HG03064 (cell line): ENCODE measurements around the gene ACTL6B.
"Not testable (repeated sequence)": the region's sequence is repeated elsewhere in the genome, so short reads cannot be mapped to it uniquely, and the experiment has no call there.

Source experiments
- ATAC-seq: cut with Tn5 transposase; IDR thresholded peaks from one replicate; pipeline ENCODE4 v1.9.1; 2021; ENCODE audit warnings: low read depth; ENCODE audit not compliant: unreplicated experiment

ACTL6B gene

DNA sequence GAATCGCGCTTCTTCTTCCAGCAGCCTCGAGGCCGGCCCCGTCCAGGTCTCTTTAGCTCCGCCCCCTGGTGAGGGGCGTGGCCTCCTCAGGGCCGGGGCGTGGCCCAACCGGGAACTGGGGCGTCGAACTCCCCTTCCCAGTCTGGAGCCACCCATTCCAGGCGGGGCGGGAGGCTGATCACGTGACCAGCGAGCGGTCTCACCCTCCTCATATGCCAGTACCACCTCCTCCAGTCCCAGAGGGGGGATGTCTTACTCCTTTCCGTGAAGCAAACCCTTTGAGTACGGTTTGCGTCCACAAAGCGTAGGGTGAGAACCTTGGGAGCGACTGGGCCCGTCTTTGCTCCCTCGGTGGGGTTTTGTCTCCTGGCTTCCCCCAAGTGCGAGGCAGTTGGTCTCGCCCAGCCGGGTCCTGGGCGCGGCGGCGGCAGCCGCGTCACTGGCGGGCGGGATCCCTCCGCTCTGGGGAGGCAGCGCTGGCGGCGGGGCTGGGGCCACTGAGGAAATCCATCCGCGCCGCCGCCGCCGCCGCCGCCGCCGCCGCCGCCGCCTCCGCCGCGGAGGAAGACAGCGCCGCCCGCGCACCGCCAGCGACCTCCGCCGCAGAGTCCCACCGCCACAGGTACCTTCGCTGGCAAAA, 17.2 kb upstream of the ACTL6B start, which contains the start of gene GNB2:
GNB2 (plus strand) TSS at position 439 of the 640 bp plus-strand sequence. CDS start 2,526 bp downstream, outside the sequence.
- peak; percentile 49 for ATAC-seq

DNA sequence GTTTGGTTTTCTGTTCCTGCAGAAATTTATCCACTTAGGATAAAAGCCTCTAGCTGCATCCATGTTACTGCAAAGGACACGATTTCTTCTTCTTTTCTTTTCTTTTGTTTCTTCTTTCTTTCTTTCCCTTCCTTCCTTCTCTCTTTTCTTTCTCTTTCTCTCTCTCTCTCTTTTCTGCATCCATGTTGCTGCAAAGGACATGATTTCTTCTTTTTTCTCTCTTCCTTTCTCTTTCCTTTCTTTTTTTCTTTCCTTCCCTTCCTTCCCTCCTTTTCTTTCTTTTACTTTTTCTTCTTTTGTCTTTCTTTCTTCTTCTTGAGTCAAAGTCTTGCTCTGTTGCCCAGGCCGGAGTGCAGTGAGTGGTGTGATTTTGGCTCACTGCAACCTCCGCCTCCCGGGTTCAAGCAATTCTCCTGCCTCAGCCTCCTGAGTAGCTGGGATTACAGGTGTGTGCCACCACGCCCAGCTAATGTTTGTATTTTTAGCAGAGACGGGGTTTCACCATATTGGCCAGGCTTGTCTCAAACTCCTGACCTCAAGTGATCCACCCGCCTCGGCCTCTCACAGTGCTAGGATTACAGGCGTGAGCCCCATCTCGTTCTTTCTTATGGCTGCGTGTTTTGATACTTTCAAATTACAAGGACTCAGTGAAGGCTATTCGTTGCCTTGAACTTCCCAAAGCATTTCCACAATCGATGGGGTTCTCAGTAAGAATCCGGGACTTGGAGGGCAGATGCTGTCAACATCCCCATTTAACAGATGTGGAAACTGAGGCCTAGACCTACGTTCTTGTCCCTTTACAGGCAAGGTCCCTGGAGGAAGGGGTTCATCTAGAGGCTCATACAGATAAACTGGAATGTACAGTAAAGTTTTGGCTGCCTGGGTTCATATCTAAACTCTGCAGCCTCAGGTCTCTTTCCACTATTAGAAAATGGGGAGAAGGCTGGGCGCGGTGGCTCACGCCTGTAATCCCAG, 15.4 kb upstream of the ACTL6B start:
- no peak for ATAC-seq

GRCh38 chr7:100670074-100670473, 13.8 kb upstream of the ACTL6B start:
- ATAC-seq: no peak

GRCh38 chr7:100669106-100669505, 12.9 kb upstream of the ACTL6B start:
- ATAC-seq: not testable (repeated sequence)

- ATAC-seq: no peak
Measured at GRCh38 chr7:100668069-100668449, 11.8 kb upstream of the ACTL6B start.

GRCh38 chr7:100667331-100668068, 11.3 kb upstream of the ACTL6B start:
- ATAC-seq: no peak

DNA sequence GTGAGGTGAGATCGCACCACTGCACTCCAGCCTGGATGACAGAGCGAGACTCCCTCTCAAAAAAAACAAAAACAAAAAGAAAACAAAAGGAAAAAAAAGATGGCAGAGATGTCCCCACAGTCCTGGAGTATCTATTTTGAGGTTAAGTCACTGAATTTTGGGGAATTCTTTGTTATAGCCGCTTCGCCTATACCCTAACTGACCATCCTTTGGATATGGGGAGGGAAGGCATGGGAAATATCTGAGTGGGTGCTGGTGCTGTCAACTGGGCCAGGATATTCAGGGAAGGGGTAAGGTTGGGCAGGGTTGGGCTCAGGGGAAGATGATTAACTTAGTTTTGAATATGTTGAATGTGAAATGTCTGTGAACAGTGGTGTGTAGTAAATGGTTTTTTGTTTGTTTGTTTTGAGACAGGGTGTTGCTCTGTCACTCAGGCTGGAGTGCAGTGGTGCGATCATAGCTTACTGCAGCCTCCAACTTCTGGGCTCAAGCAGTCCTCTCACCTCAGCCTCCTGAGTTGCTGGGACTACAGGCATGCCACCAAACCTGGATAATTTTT, 9.0 kb upstream of the ACTL6B start:
- ATAC-seq: no peak

DNA sequence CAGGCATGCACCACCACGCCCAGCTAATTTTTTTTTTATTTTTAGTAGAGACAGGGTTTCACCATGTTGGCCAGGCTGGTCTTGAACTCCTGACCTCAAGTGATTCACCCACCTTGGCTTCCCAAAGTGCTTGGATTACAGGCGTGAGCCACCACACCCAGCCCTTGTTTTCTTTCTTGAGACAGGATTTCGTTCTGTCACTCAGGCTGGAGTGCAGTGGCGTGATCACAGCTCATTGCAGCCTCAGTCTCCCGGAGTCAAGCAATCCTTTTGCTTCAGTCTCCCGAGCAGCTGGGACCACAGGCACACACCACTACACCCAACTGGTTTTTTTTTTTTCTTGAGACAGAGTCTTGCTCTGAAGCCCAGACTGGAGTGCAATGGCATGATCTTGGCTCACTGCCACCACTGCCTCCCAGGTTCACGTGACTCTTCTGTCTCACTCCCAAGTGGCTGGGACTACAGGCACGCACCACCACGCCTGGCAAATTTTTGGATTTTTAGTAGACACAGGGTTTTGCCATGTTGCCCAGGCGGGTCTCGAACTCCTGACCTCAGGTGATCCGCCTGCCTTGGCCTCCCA, 6.0 kb upstream of the ACTL6B start:
- not testable (repeated sequence) for ATAC-seq

DNA sequence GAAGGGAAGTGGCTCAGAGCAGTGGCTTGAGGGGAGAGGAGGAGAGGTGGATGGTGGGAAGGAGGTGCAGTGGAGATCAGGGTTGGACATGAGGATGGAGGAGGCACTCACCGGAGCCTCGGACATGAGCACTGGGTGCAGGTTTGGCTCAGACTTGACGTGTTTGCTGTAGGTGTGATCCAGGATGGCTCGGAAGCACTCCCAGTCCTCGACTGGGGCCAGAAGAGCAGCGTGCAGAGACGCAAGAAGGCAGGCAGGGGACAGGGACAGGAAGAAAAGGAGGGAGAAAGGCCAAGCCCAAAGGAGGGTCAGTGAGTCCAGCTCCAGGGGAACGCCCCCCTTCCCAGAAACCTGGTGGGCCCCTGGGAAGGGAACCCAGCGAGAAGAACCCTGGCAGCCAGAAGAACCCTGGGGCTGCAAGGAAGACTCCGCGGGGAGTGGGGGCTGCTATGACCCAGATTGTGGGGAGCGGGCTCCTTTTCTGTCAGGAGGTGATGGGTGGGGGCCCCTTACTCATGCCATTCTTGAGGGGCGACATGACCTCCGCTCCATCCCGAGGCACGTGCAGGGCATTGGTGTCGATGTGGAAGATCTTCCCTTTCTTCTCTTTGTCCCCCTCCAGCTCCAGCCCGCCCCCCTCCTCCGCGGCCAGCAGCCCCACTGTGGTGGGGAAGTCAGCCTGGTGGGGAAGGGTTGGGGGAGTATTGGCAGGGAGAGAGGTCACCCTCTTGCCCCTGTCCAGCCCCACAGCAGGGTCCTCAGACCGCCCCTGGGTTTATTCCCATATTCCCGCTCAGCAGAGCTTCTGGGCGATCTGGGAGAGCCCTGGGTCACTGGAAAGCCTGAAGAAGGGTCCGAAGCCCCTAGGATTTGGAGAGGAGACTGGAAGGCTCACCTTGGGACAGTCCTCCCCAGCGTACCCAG, 1.1 kb downstream of the ACTL6B start:
- no peak for ATAC-seq

GRCh38 chr7:100649826-100650565, 6.3 kb downstream of the ACTL6B start:
- no peak for ATAC-seq

DNA sequence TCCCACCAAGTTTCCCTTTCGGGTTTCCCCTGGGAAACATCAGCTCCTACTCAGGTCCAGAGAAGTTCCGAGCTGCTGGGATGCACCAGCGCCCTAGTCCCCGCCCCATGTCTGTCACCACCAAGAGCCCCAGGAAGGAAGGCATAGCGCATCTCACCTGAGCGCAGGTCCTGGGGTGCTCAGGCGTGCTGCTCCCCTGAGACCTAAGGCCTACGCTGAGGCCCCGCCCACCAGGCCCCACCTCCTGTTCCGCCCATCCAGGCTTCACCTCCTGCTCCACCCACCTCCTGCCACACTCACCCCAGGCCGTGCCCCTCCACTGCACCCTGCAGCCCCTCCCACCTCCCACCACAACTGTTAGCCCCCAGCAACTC, 13.7 kb downstream of the ACTL6B start:
- ATAC-seq: no peak

- ATAC-seq: no peak
Measured at GRCh38 chr7:100641860-100642533, 14.3 kb downstream of the ACTL6B start.

DNA sequence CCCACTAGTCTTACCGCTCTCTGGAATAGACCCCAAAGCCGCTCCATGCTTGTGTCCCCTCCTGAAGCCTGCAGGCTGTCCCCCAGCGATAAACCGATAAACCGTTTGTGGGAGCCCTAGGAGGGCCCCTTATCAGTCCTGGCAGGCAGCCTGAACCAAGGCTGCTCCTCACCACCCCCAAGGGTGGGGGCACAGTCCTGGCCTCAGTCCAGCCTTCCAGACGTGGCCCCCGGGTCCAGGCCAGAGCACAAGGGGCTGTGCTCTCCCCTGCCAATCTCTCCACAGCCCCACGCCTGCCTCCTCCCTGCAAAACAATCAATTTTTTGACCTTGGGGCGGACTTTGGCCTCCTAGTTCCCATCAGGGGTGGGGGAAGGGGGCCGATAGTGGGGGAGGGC, 14.8 kb downstream of the ACTL6B start, which contains the start of gene TFR2:
TFR2 (minus strand) TSS at position 90 of the 397 bp plus-strand sequence; CDS start at position 47, 43 bp downstream.
- no peak for ATAC-seq

DNA sequence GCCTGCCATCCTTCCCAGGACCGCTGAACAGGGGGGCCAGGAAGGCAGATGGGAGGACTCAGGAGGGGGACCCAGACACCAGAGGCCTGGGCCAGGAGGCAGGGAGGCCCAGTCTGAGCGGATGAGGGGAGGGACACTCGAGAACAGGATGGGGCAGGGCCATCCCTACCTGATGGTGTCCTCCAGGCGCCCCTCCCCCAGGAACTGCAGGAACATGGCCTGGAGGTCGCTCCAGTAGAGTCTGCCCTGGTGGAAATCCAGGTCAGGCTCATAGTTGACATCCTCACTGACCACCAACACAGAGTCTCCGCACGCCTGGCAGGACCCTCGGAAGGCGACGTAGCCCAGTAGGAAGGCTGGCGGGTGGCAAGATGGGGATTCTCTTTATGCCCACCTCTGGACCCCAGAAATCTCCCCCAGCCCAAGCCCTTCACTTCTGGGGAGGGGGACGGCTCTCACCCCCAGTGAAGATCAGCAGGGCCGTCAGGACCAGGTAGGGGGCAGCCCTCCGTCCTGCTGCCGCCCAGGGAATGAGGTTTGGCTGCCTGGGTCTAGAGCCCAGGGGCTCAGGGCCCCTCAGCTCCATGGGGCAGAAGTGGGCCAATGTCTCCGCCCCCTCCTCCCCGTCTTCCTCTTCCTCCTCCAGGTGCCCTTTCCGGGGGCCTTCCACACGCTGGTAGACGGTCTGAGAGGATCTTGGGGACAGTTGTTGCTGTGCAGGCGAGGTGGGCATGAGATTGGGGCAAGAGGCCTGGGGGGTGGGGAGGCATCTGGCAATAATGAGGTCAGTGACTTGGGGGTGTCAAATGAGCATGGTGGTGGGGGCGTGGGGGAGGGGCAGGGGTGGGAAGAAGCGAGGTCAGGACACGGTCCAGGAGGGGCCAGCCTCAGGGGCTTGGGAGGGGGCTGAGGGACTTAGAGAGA, 15.5 kb downstream of the ACTL6B start:
- ATAC-seq: no peak

- ATAC-seq: no peak
Measured at GRCh38 chr7:100639995-100640516, 16.2 kb downstream of the ACTL6B start.

DNA sequence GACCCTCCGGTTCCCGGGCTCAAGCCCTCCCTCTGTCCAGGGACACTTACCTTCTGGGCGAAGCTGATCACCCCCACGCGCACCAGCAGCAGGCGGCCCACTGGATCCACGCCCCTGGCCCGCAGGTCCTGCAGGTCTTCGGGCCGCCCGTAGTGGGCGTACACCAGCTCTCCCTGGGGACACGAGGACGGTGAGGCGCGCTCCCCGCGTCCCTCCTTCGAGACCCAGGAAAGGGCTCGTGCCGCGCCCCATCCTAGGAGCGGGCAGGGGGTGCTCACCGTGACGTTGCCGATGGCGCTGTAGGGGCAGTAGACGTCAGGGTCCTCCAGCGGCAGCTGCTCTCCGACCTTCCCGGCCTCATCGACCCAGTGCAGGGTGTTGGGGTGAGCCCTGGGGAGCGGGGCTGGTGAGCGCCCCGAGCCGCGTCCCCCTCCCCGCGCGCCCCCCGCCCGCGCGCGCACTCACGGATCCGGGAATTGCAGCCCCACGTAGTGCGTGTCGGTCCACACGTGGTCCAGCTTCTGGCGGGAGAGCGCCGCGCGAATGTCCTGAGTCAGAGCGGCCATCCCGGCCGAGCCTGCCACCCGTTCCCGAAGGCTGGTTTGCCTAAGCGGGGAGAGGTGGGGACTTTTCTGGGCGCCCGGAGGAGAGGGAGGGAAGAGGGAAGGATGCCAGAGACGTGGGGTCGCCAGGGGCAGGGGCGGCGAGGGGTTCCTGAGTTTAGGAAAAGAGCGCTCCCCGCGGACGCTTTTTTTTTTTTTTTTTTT, 23.1 kb downstream of the ACTL6B start:
- no peak for ATAC-seq
